OCI-LY1 (cell line): ENCODE measurements around the gene OR2V2.
A peak's percentile ranks its signal among the peaks of the same experiment; 100 is the strongest.

ENCODE experiments used
- H2AFZ ChIP-seq: fragments of 200-600 bp; sonication (generic), shearing (Covaris generic); 2 replicates; pipeline ENCODE4 v1.6.0; 2014; ENCODE audit warnings: antibody characterized with exemption, mild to moderate bottlenecking, low read length
- H3F3A ChIP-seq: fragments of 200-600 bp; sonication (generic), shearing (Covaris generic); 2 replicates; pipeline ENCODE4 v1.6.0; 2014; ENCODE audit warnings: mild to moderate bottlenecking, antibody characterized with exemption, low read length, moderate library complexity; ENCODE audit not compliant: insufficient read depth
- H3K27ac ChIP-seq: fragments of 200-600 bp; sonication (generic); 2 replicates; pipeline ENCODE4 v1.5.1; 2014; ENCODE audit warnings: low read length, mixed run types, mild to moderate bottlenecking, low read depth; ENCODE audit not compliant: poor library complexity, severe bottlenecking
- H3K27me3 ChIP-seq: fragments of 200-600 bp; sonication (generic); 2 replicates; pipeline ENCODE4 v1.6.0; 2014; ENCODE audit warnings: antibody characterized with exemption, mild to moderate bottlenecking, low read length, moderate library complexity; ENCODE audit not compliant: insufficient read depth
- H3K36me3 ChIP-seq: fragments of 200-600 bp; sonication (generic); 2 replicates; pipeline ENCODE4 v1.6.1; 2014; ENCODE audit warnings: mild to moderate bottlenecking, antibody characterized with exemption, low read length, moderate library complexity, mixed read lengths; ENCODE audit not compliant: insufficient read depth
- H3K4me1 ChIP-seq: fragments of 200-600 bp; sonication (generic); 2 replicates; pipeline ENCODE4 v1.5.1; 2014; ENCODE audit warnings: mild to moderate bottlenecking, low read length, moderate library complexity; ENCODE audit not compliant: insufficient read depth, severe bottlenecking
- H3K4me2 ChIP-seq: fragments of 200-600 bp; sonication (generic), shearing (Covaris generic); 2 replicates; pipeline ENCODE4 v1.6.1; 2014; ENCODE audit warnings: low read length
- H3K4me3 ChIP-seq: fragments of 200-600 bp; sonication (generic); 2 replicates; pipeline ENCODE4 v1.5.1; 2014; ENCODE audit warnings: low read length, low read depth, mild to moderate bottlenecking, mixed read lengths; ENCODE audit not compliant: poor library complexity, severe bottlenecking
- H3K79me2 ChIP-seq: fragments of 200-600 bp; shearing (Covaris generic); 2 replicates; pipeline ENCODE4 v1.6.1; 2016; ENCODE audit warnings: mixed run types, low read length, mixed read lengths; ENCODE audit not compliant: insufficient read depth
- H3K9ac ChIP-seq: fragments of 200-600 bp; sonication (generic), shearing (Covaris generic); 2 replicates; pipeline ENCODE4 v1.6.1; 2014; ENCODE audit warnings: mild to moderate bottlenecking, low read length, mixed read lengths
- H3K9me2 ChIP-seq: fragments of 200-600 bp; sonication (generic), shearing (Covaris generic); 2 replicates; pipeline ENCODE4 v1.6.1; 2014; ENCODE audit warnings: low read depth, mild to moderate bottlenecking, low read length, mixed read lengths
- H3K9me3 ChIP-seq: fragments of 200-600 bp; shearing (Covaris generic); 2 replicates; pipeline ENCODE4 v1.6.1; 2014; ENCODE audit warnings: low read length, mixed read lengths
- H4K20me1 ChIP-seq: fragments of 200-600 bp; sonication (generic), shearing (Covaris generic); 2 replicates; pipeline ENCODE4 v1.6.0; 2016; ENCODE audit warnings: mild to moderate bottlenecking, low read length; ENCODE audit not compliant: insufficient read depth
- CTCF ChIP-seq: fragments of 200-600 bp; sonication (generic), shearing (Covaris generic); IDR thresholded peaks from 2 replicates; pipeline ENCODE4 v1.5.1; 2017; ENCODE audit warnings: mild to moderate bottlenecking, antibody characterized with exemption, low read length, moderate library complexity, mixed read lengths
- EZH2 ChIP-seq: fragments of 200-600 bp; sonication (generic), shearing (Covaris generic); IDR thresholded peaks from 2 replicates; pipeline ENCODE4 v1.8.0; 2017; ENCODE audit warnings: borderline replicate concordance, mixed run types, mild to moderate bottlenecking, antibody characterized with exemption, low read length, moderate library complexity, mixed read lengths

OR2V2 gene

GRCh38 chr5:181161534-181162175 lies 14.3 kb downstream of the OR2V2 start:
- peak overlapping the region; percentile 85 for H3K4me2 ChIP-seq

GRCh38 chr5:181163487-181164075 lies 16.2 kb downstream of the OR2V2 start:
- H3K4me3 ChIP-seq, result peak overlapping the region; percentile 57
- H4K20me1 ChIP-seq, result no peaks in the 10 kb centered on the region
- H3K4me2 ChIP-seq, result peak overlapping the region; percentile 63
- H3F3A ChIP-seq, result peaks cover 5% of the 10 kb centered on the region; the same call in 1 of the 2 replicates
- peaks cover 67% of the 10 kb centered on the region for H3K4me1 ChIP-seq
- H3K9ac ChIP-seq, result peak overlapping the region; percentile 67
- H3K9me3 ChIP-seq, result no peaks in the 10 kb centered on the region
- no peaks in the 10 kb centered on the region for H3K9me2 ChIP-seq
- peak overlapping the region; percentile 88 for H3K27ac ChIP-seq
- no peaks in the 10 kb centered on the region for H3K27me3 ChIP-seq
- no peaks in the 10 kb centered on the region for H3K79me2 ChIP-seq
- H2AFZ ChIP-seq, result no peak overlapping the region
- H3K36me3 ChIP-seq, result no peaks in the 10 kb centered on the region
- TF ChIP-seq CTCF (peak; percentile 34; the same call in 1 of the 2 replicates), EZH2 (no peak)

More at GRCh38 chr5:181161534-181162175, 14.3 kb downstream of the OR2V2 start:
- H2AFZ ChIP-seq, result no peak overlapping the region
- peak overlapping the region; percentile 62 for H3K4me3 ChIP-seq
- H3K27ac ChIP-seq, result peak overlapping the region; percentile 74
- peaks cover 55% of the 10 kb centered on the region for H3K4me1 ChIP-seq
- no peaks in the 10 kb centered on the region for H4K20me1 ChIP-seq
- H3K9me2 ChIP-seq, result no peaks in the 10 kb centered on the region
- H3K9me3 ChIP-seq, result no peaks in the 10 kb centered on the region
- H3K36me3 ChIP-seq, result no peaks in the 10 kb centered on the region
- H3K27me3 ChIP-seq, result no peaks in the 10 kb centered on the region
- TF ChIP-seq CTCF, result no peak
- TF ChIP-seq EZH2, result no peak
- peaks cover 5% of the 10 kb centered on the region; the same call in 1 of the 2 replicates for H3F3A ChIP-seq
- peak overlapping the region; percentile 45 for H3K9ac ChIP-seq
- H3K79me2 ChIP-seq, result no peaks in the 10 kb centered on the region

- no peaks in the 10 kb centered on the region for H3K27me3 ChIP-seq
- H3K9ac ChIP-seq, result peak overlapping the region; percentile 67; the same call in 1 of the 2 replicates
- no peaks in the 10 kb centered on the region for H3K36me3 ChIP-seq
- no peaks in the 10 kb centered on the region for H3K9me2 ChIP-seq
- H3K27ac ChIP-seq, result peak overlapping the region; percentile 88
- H3K4me2 ChIP-seq, result peak overlapping the region; percentile 63
- H3K9me3 ChIP-seq, result no peaks in the 10 kb centered on the region
- H3K79me2 ChIP-seq, result no peaks in the 10 kb centered on the region
- H3F3A ChIP-seq, result peaks cover 5% of the 10 kb centered on the region; the same call in 1 of the 2 replicates
- peaks cover 74% of the 10 kb centered on the region for H3K4me1 ChIP-seq
- peak overlapping the region; percentile 57 for H3K4me3 ChIP-seq
- TF ChIP-seq CTCF (no peak), EZH2 (no peak)
- no peaks in the 10 kb centered on the region for H4K20me1 ChIP-seq
- no peak overlapping the region for H2AFZ ChIP-seq
Observed at GRCh38 chr5:181164076-181164952, 16.9 kb downstream of the OR2V2 start.
